HG03175 (cell line): Measurements from ENCODE around the gene MAGEC3.
"Not testable (repeated sequence)": the region's sequence is repeated elsewhere in the genome, so short reads cannot be mapped to it uniquely, and the experiment has no call there.

Experiments
- ATAC-seq: cut with Tn5 transposase; IDR thresholded peaks from one replicate; pipeline ENCODE4 v1.9.1; 2021; ENCODE audit warnings: mild to moderate bottlenecking, moderate library complexity; ENCODE audit not compliant: unreplicated experiment

Gene MAGEC3, protein sequence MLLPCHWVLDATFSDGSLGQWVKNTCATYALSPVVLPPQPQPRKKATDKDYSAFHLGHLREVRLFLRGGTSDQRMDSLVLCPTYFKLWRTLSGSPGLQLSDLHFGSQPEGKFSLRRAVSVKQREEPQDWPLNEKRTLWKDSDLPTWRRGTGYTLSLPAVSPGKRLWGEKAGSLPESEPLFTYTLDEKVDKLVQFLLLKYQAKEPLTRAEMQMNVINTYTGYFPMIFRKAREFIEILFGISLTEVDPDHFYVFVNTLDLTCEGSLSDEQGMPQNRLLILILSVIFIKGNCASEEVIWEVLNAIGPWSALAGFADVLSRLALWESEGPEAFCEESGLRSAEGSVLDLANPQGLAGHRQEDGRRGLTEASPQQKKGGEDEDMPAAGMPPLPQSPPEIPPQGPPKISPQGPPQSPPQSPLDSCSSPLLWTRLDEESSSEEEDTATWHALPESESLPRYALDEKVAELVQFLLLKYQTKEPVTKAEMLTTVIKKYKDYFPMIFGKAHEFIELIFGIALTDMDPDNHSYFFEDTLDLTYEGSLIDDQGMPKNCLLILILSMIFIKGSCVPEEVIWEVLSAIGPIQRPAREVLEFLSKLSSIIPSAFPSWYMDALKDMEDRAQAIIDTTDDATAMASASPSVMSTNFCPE

DNA sequence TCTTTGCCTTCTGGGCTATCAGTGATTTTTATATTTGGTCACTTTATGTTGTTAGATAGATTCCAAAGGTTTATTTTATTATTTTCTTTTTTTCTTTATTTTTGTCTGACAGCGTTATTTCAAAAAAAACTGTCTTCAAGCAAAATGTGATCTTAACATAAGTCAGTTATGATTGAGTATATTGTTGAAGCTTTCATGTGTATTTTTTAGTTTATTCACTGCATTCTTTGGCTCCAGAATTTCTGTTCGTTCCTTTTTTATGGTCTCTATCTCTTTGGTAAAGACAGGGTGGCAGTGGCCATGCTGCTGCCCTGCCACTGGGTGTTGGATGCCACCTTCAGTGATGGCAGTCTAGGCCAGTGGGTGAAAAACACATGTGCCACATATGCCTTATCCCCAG is at the start of gene MAGEC3:
TSS of gene MAGEC3 (plus strand) at position 301 of the 400 bp plus-strand sequence. CDS start at position 301, 0 bp downstream.
- no peak for ATAC-seq

DNA sequence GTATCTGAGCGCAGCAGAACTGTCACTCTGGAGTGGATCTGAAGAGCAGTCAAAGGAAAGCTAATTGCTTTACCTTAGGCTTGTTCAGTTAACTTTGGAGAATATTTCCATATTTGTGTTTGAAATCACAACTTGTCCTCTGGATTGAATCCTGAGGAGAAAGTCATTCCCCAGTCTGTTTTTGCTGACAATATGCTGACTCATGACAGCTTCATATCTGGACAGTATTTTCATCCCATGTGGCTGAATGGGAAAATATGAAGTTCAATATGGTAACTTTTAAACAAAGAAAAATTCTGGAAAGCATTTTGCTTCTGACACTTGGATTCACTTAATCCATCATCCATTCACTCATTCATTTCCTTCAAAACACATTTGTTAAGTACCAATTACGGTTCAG is 46.3 kb upstream of the MAGEC3 start:
- no peak for ATAC-seq

DNA sequence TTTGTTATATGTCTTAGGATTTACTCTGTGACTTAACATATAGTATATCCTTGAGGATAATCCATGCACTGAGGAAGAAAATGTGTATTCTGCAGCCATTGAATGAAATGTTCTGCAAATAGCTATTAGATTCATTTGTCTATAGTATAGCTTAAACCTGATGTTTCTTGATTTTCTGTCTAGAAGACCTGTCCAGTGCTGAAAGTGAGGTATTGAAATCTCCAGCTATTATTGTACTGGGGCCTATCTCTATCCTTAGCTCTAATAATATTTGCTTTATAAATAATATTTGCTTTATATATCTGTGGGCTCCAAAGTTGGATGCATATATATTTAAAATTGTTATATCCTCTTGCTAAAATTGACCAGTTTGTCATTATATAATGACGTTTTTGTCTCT is 26.7 kb upstream of the MAGEC3 start:
- ATAC-seq, result no peak

DNA sequence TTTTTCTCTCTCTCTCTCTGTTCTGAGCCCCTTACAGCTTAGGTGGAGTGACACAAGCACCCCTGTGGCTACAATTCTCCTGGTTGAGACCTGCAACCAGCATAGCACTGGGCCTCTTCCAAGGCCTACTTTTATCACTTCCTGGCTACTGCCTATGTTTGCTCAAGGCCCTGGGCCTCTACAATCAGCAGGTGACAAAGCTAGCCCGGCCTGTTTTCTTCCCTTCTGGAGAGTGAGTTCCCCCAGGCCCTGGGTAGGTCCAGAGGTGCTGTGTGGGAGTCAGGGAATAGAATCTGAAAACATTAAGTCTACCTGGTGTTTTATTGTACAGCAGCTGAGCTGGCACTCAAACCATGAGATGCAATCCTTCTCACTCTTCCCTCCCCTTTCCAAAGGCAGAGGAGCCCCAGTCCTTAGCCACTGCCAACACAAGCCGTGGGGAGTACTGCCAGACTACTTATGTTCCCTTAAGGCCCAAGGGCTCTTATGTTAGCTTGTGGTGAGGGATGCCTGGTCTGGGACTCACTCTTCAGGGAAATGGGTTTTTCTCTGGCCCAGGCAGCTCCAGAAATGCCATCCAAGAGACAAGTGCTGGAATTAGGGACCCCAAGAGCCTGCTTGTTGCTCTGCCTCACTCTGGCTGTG is 23.8 kb upstream of the MAGEC3 start:
- ATAC-seq, result no peak

DNA sequence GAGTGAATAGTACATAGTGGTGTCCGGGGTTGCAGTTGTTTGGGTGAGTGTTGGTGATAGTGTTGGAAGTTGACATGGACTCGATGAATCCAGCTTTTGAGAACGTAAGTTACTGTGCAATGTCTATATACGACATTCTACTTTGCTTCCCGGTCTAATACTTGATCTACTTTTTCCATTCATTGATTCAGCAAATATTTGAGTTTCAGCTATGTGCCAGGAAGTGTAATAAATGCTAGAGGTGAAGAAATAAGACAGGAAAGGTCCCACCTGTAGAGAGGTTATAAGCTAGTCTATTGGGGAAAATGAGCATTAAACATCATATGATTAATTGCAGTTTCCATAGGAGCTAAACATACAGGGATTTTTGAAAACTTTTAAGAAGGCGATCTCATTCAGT is 22.2 kb upstream of the MAGEC3 start:
- no peak for ATAC-seq

DNA sequence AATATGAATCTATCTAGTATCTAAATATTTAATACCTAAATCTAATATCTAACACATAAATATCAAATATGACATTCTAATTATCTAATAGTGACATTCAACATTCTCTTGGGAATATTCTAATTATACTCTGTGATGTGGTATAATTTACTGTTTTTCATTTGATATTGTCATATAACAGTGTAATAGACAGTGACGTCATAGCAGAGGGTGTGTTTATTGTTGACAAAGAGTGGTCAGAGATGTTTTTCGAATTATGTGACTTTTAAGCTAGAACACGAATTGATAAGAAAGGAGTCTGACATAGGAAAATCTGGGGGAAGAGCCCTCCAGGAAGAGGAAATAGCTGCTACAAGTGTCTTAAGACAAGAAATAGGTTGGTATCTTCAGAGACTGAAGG is 5.9 kb upstream of the MAGEC3 start:
- ATAC-seq, result no peak

DNA sequence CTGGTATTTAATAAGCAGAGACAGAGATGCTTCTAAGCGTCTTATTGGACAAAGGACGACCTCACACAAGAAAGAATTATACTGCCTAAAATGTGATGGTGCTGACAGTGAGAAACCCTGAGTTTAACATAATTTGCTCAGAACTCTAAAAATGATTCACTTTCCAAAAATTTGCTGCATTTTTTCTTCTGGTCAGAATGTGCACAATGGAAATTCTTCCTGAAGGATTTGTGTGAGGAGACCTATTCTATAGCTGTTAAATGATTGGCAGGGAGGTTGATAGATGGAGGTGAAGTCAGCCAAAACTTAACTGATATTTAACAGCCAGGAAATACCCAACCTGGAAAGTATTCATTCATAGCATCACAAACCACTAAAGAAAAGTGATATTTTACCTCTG is 1.7 kb downstream of the MAGEC3 start:
- ATAC-seq, result no peak

DNA sequence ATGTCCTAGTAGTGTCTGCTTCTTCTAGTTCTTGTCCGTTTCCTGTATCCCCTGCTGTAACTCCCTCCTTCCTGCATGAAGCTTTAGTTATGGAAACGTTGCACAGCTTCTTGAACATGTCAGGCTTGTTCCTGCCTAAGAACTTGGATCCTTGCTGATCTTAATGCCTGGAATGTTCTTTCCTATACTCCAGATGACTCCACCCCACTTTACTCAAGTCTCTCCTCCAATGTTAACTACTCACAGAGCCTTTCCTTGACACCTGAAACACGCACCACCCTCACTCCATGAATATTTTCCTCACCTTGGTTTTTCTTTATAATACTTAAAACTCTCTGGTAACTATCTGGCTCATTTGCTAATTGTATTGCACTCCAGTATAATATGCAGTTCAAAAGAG is 19.4 kb downstream of the MAGEC3 start:
- ATAC-seq, result no peak

DNA sequence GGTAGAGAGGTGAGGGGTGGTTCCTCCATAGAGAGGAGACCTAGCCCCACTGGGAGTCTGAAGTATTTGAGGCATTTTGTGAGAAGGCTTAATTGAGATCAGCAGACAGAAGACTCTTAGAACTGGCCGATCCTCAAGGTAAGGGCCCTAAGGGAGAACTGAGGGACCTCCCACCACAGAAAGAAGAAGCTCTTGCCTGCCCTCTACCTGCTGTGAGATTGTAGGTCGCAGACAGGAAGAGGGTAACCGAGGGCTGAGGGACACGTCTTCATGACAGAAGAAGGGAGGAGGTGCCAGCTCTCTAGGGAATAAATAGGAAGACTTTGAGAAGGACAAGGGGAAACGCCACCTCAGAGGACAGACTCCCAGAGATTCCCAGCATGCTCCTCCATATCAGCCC is 41.5 kb downstream of the MAGEC3 start:
- ATAC-seq, result no peak

DNA sequence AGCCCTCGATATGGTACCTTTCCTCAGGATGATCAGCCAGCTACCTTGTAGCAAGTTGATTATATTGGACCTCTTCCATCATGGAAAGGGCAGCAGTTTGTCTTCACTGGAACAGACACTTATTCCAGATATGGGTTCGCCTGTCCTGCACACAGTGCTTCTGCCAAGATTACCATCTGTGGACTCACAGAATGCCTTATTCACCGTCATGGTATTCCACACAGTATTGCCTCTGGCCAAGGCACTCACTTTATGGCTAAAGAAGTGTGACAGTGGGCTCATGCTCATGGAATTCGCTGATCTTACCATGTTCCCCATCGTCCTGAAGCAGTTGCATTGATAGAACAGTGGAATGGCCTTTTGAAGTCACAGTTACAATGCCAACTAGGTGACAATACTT is 50.7 kb downstream of the MAGEC3 start:
- ATAC-seq, result not testable (repeated sequence)

DNA sequence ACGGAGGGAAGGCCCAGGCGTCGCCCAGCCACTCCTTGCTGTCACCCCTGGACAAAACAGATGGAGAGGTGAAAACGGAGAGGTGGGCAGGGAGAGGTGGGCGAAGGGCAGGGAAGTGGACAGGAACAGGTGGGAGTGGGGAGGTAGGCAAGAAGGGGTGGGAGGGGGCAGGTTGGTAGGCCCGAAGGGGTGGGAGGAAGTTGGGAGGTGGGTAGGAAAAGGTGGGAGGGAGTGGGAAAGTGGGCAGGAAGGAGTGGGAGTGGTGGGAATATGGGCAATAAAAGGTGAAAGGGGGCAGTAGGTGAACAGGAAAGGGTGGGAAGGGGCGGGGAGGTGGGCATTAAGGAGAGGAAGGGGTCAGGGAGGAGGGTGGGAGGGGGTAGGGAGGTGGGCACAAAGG is 56.6 kb downstream of the MAGEC3 start:
- no peak for ATAC-seq

DNA sequence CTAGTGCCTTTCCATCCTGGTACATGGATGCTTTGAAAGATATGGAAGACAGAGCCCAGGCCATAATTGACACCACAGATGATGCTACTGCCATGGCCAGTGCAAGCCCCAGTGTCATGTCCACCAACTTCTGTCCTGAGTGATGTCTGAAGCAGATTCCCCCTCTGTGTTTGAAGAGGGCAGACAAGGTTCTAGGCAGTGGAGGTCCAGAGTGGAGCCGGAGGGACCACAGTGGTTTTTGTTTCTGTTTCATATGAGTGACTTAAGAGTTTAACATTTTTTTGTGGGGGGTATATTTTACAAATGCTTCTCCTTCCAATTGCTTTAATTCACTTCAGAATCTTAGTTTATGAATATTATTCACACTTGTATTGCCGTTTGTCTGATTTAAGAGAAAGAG is 59.6 kb downstream of the MAGEC3 start:
- ATAC-seq, result no peak

DNA sequence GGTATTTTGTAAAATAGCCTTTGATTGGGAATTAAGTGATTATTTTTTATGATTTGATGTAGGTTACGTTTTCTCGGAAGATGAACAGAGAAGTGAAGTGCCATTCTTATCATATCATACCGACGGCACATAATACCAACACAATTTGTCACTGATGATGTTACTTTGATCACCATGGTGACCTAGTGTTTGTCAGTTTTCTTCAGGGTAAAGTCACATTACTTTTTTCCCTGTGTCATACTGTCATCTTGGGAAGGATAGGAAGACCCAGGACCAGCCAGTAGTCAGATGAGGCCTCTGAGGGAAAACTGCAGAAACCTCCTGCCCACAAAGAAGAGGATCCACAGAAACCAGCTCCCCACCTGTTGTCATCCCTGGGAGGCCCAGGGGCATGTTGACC is 64.2 kb downstream of the MAGEC3 start:
- ATAC-seq, result no peak

DNA sequence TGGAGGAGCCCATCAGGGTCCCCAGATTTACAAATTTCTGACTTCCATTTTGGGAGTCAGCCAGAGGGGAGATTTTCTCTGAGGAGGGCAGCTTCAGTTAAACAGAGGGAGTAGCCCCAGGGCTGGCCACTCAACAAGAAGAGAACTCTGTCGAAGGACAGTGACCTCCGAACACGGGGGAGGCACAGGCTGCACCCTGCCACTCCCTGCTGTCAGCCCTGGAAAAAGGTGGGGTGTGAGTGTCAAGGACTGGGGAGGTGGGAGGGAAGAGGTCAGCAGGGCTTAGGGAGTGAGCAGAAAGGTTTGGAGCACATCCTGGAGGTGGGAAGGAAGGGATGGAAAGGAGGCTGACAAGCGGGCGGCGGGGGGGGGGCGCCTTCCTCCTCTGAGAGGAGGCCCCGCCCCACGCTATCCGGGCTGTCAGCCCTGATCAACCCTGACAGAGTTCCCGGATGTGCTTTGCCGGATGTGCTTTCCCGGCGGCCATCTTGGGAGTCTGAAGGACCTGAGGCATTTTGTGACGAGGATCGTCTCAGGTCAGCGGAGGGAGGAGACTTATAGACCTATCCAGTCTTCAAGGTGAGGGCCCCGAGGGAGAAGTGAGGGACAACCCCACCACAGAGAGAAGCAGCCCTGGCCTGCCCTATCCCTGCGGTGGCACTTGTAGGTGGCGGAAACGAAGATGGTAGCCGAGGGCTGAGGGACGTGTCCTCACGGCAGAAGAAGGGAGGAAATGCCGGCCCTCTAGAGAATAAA is 65.5 kb downstream of the MAGEC3 start, which contains the start of gene MAGEC1:
TSS of gene MAGEC1 (plus strand) at position 495 of the 756 bp plus-strand sequence. CDS start 1,179 bp downstream, outside the sequence.
- ATAC-seq, result no peak

DNA sequence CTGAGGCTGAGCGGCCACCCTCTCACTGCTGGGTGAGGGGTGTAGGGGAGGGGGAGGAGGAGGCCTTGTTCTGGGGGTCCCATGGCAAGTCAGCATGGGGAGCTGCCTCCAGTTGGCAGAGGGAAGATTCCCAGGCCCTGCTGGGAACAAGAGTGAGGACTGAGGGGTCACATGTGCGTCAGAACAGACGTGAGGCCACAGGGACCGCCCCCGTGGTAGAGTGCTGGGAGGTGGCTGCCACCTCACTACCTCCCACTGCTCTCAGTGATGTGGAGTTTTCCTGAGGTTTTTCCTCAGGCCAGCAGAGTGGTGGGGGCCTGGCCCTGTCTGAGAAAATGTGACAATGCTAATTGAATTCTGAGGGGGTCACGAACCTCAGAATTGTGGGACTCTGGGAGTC is 66.1 kb downstream of the MAGEC3 start:
- ATAC-seq, result no peak

DNA sequence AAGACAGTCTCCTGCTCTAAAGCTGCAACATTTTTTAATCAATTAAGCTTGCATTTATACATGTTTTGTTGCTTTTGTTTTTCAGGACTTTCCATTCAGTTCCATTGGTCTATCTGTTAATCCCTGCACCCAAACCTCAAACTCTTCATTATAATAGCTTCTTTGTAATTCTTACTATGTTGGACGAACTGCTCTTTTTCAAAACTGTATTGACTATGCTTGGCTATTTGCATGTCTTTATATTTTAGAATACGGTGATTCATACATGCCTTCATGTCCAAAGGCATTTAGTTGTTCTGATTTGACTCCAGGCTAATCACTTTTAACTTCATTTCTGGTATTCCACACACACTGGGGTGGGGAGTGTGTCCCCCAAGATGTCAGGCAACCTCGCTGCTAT is 79.7 kb downstream of the MAGEC3 start:
- ATAC-seq, result no peak

DNA sequence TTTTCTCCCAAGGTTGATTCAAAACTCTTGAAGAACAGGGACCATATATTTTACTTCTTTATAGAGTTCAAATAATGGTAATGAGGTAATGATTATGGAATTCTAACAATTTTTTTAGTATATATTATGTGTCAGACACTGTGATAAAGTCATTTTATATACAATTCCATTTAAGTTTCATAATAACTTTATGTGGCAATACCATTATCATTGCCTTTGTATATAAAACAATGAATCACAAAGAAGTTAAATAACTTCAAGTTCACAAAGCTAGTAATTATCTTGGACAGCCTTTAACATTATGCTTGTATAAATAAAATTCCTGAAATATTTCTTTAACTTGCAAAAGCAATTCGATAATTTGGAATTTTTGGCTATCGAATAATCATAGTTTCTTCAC is 86.2 kb downstream of the MAGEC3 start:
- no peak for ATAC-seq

DNA sequence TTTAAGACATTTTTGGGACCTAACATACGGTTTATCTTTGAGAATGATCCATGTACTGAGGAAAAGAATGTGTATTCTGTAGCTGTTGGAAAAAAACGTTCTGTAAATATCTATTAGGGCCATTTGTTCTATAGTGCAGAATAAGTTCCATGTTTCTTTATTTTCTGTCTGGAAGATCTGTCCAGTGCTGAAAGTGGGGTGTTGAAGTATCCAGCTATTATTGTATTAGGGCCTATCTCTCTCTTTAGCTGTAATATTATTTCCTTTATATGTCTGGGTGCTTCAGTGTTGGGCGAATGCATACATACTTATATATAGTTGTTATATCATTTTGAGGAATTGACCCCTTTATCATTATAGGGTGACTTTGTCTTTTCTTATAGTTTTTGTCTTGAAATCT is 90.3 kb downstream of the MAGEC3 start:
- no peak for ATAC-seq

DNA sequence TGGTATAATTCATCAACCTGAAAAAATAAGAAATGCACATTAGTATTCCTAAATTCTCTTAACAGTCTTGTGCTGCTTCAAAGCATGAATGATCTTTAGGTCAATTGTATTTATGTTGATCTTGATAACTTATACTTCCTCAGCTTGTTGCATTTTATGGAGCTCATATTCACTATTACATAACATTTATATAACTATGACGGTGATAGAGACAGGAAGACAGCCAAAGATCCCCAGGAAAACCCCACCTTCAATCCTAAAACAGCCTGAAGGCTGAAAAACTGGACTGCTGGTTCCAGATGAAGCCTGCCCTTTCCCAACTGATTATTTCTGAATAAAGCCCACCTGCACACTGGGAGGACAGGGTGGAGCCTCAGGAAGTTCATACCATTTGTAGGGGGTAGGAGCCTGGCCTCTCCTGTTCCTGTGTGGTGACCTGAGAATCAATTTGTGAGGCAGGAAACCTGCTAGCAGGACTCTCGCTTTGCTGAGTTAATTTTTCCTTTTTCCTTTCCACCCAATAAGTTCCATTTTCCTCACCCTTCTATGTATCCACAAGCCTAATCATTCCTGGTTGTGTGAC is 96.0 kb downstream of the MAGEC3 start:
- ATAC-seq, result no peak

DNA sequence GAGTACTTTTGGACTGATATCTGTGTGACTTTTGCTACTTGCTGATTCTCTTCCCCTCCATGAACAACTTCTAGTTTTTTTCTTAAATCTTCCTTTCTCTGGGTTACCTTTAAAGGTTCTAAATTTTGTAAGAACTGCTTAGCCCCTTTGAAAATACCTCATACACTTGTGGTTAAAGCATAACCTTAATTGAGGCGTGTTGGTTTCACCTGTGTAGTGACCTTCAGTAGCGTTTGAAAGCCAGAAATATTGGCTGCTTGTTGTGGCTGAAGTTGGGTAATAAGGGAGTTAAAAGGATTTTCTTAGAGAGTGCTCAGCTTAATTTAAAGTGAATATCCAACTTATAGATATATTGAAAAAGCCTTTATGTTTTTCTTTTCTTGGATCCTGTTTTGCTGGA is 97.5 kb downstream of the MAGEC3 start:
- no peak for ATAC-seq

DNA sequence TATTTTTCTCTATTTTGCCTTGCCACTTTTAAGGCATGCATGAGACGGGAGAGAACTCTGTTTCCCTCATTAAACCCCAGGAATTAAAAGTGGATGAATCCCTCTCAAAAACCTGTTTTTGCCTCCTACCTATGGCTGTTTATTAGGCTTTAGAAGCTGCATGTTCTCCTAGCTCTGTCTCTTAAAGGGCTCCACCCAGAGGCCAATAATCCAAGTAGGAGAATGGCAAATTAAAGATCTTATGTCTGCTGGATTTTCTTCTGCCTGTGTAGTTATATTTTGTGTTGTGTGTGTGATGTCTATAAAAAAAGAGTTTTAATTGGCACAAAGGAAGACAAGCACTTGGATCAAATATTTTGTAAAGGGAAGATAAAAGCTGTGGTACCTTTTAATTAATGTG is 98.0 kb downstream of the MAGEC3 start:
- ATAC-seq, result no peak
